SK-N-MC (cell line): ENCODE results near the gene PRICKLE1.

Experiments used
- FOXP2 ChIP-seq: optimal IDR thresholded peaks from 2 replicates; pipeline ENCODE3; 2011; ENCODE audit warnings: mild to moderate bottlenecking, moderate library complexity; ENCODE audit not compliant: insufficient read depth; ENCODE audit errors: extremely low read length, control extremely low read depth
- POLR2AphosphoS5 ChIP-seq: IDR thresholded peaks from 2 replicates; pipeline ENCODE4 v1.6.1; 2012; ENCODE audit warnings: mild to moderate bottlenecking, low read depth, low read length, borderline replicate concordance

- no peak for TF ChIP-seq POLR2AphosphoS5
- no peak for TF ChIP-seq FOXP2
Measured at GRCh38 chr12:42584651-42585111, 4.9 kb downstream of the PRICKLE1 start.
